PFSK-1 (cell line): ENCODE data around the gene CSF1.

Source experiments
- FOXP2 ChIP-seq: optimal IDR thresholded peaks from 2 replicates; pipeline ENCODE3; 2011; ENCODE audit warnings: borderline replicate concordance, control low read depth, inconsistent platforms; ENCODE audit not compliant: insufficient read depth; ENCODE audit errors: extremely low read length, extremely low read depth
- POLR2AphosphoS5 ChIP-seq: IDR thresholded peaks from 2 replicates; pipeline ENCODE4 v1.6.1; 2012; ENCODE audit warnings: low read depth, mild to moderate bottlenecking, control low read depth, low read length, moderate library complexity
- REST ChIP-seq, 2 experiments: IDR thresholded peaks; 2 replicates each; pipeline versions ENCODE4 v1.6.1 to v1.8.0; 2011 to 2012; ENCODE audit warnings: low read depth in 2 of 2, low read length in 2 of 2, control low read depth in 1 of 2, inconsistent platforms in 1 of 2, mild to moderate bottlenecking in 1 of 2, moderate library complexity in 1 of 2; ENCODE audit not compliant: insufficient read depth in 1 of 2
- SIN3A ChIP-seq: IDR thresholded peaks from 2 replicates; pipeline ENCODE4 v1.6.1; 2012; ENCODE audit warnings: mild to moderate bottlenecking, low read length, moderate library complexity, borderline replicate concordance; ENCODE audit not compliant: insufficient read depth
- TAF1 ChIP-seq: IDR thresholded peaks from 2 replicates; pipeline ENCODE4 v1.6.1; 2012; ENCODE audit warnings: low read length, control low read depth, borderline replicate concordance; ENCODE audit not compliant: insufficient read depth

GRCh38 chr1:109887884-109888283 is 22.8 kb upstream of the CSF1 start:
- TF ChIP-seq POLR2AphosphoS5 (no peak), TAF1 (no peak), FOXP2 (no peak), REST (IDR thresholded peaks at IDR 0.05; ENCODE audit: insufficient read depth in 1 of 2, low read depth in 2 of 2, low read length in 2 of 2) (no peak), SIN3A (no peak)
